ENCODE measurements around the gene SYT15.
"Not testable (repeated sequence)": the region's sequence is repeated elsewhere in the genome, so short reads cannot be mapped to it uniquely, and the experiment has no call there.

DNA sequence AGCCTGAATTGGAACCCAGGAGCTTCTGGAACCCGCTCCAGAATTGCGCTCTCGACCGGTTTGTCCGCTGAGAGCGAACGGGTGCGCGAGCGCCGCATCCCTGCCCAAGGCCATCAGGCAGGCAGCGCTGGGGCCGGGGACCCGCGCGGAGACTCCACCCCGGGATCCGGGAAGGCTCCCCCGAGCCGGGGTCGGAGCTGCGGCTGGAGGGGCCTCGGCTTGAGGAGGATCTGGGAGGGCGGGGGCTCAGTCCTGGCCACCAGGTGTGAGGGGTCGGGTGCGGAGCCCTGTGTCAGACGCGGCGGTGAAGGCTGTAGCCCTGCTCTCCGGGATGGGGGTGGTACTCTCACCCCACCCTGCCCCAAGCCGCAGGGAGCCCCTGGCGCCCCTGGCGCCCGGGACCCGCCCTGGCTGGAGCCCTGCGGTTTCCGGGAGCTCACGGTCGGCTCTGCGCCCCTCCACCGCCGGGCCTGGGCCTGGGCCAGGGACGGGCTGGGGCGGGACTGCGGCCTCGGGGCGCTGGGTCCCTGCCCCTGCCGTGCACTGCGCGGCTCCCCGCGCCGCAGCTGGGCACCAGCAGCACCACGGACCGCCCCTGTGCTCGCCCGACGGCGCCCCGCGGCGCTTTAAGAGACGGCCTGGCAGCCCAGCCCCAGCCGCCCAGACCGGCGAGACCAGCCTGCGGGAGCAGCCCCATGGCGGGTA lies at the start of gene SYT15:
- not testable (repeated sequence) for TF ChIP-seq SPI1 (IDR thresholded peaks at IDR 0.05; ENCODE audit: low read depth, low read length); POLR2AphosphoS5 (IDR thresholded peaks at IDR 0.05; ENCODE audit: low read depth, low read length); POLR2A (IDR thresholded peaks at IDR 0.05; ENCODE audit: low read depth, low read length); TAF1 (IDR thresholded peaks at IDR 0.05; ENCODE audit: low read depth, low read length); POU2F2 (IDR thresholded peaks at IDR 0.05; ENCODE audit: low read depth, low read length); PAX5 (IDR thresholded peaks at IDR 0.05; ENCODE audit: insufficient read depth, low read length, severe bottlenecking)

Data from GM12891 (cell line).